ENCODE data around the gene ENTPD5.

GRCh38 chr14:74015963-74016362 lies 3.1 kb downstream of the ENTPD5 start:
- TF ChIP-seq, protein P1, sequence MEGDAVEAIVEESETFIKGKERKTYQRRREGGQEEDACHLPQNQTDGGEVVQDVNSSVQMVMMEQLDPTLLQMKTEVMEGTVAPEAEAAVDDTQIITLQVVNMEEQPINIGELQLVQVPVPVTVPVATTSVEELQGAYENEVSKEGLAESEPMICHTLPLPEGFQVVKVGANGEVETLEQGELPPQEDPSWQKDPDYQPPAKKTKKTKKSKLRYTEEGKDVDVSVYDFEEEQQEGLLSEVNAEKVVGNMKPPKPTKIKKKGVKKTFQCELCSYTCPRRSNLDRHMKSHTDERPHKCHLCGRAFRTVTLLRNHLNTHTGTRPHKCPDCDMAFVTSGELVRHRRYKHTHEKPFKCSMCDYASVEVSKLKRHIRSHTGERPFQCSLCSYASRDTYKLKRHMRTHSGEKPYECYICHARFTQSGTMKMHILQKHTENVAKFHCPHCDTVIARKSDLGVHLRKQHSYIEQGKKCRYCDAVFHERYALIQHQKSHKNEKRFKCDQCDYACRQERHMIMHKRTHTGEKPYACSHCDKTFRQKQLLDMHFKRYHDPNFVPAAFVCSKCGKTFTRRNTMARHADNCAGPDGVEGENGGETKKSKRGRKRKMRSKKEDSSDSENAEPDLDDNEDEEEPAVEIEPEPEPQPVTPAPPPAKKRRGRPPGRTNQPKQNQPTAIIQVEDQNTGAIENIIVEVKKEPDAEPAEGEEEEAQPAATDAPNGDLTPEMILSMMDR (IDR thresholded peaks at IDR 0.05) = no peak
- no peak for TF ChIP-seq POLR2A (IDR thresholded peaks at IDR 0.05)

Measured in right lobe of liver (tissue), 4 donors.